NCI-H128 (cell line): ENCODE results near the gene EIF2B2.

Experiments
- DNase-seq: peaks from one replicate; lab custom pipeline; 2025; ENCODE audit not compliant: unreplicated experiment; lab: John Stamatoyannopoulos, UW

The EIF2B2 gene

GRCh38 chr14:75002392-75003249 lies at the start of gene EIF2B2:
Gene EIF2B2 (plus strand): TSS chr14:75002921. CDS start chr14:75002991, 70 bp downstream.
- DNase-seq: peak; percentile 94

GRCh38 chr14:74953686-74954085 lies 49.0 kb upstream of the EIF2B2 start:
- no peak for DNase-seq

DNA sequence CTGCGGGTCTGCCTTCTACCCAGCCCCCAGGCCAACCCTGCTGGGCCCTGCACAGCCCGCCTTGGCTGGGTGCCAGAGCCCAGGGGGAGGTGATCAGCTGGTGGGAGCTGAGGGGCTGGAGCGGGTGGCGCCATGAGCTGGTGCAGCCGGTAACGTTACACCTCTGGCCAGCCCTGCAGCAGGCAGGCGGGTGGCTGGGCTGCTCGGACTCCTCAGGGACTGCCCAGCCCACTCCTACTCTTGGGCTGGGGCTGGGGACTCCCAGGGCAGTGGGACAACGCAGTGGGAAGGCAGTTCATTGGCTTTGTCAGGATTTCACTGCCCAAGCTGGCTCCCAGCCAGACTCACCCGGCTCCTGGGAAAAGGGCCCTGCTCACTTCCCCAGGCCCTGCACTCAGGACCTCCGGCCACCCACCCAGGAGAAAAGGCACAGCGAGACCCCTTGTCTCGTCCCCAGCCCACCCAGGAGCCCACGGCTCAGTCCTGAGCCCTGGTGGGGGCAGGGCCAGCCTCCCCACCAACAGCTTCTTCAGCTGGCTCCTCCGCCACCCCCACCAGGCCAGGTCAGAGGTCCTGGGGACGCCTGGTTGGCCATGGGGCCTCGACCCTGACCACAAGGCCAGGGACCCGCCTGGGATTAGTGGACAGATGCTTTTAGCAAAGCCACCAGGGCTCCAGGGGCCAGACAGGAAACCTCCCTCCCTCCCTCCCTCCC lies 48.3 kb upstream of the EIF2B2 start:
- peak; percentile 77 for DNase-seq

GRCh38 chr14:74954947-74955228 lies 47.8 kb upstream of the EIF2B2 start:
- no peak for DNase-seq

DNA sequence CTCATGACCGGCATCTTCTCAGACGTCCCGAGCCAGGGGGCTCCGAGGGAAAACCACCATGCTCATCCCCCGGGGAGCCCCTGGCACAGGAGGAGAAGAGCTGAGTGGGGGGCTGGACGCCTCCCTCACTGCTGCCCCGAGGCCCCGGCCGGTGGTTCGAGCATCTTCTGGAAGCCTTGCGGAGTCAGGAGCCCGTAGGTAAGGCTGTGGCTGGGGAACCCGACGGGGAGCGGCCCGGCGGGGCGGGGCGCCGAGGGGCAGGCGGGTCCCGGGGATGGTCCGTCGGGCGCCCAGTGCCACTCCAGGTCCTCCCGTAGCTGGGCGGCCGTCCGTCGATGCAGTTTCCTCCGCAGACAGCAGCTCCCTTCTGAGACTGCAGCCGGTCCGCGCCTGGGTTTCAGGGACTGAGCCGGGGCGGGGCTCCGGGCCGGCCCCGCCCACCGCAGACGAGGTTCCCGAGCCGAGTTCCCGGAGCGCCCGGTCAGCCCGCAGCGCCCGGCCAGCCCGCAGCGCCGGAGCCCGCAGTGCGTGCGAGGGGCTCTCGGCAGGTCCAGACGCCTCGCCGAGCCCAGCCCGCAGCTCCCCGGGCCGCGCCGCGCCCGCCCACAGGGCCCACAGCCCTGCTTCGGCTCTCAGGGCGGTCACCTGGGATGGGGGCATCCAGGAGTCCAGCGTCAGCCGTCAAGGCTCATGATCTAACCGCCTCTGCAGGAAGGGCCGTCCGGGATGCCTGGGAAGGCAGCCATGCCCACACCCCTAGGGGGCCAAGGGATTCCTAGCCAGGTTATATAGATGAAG lies 47.3 kb upstream of the EIF2B2 start, which contains the start of gene PGF:
TSS of gene PGF (minus strand) at position 369 of the 798 bp plus-strand sequence. CDS start at position 14, 355 bp downstream.
- DNase-seq: peak; percentile 25

DNA sequence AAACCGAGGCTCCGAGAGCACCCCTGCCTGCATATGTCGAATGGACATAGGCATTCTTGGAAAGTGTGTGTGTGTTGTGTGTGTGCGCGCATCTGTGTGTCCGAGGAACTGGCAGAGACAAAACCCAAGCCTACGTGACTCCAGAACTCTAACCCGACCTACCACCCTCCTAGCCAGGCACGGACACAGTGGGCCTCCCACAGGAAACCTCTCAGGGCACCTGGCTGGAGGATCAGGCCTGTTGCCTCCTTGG lies 46.8 kb upstream of the EIF2B2 start:
- DNase-seq: no peak

DNA sequence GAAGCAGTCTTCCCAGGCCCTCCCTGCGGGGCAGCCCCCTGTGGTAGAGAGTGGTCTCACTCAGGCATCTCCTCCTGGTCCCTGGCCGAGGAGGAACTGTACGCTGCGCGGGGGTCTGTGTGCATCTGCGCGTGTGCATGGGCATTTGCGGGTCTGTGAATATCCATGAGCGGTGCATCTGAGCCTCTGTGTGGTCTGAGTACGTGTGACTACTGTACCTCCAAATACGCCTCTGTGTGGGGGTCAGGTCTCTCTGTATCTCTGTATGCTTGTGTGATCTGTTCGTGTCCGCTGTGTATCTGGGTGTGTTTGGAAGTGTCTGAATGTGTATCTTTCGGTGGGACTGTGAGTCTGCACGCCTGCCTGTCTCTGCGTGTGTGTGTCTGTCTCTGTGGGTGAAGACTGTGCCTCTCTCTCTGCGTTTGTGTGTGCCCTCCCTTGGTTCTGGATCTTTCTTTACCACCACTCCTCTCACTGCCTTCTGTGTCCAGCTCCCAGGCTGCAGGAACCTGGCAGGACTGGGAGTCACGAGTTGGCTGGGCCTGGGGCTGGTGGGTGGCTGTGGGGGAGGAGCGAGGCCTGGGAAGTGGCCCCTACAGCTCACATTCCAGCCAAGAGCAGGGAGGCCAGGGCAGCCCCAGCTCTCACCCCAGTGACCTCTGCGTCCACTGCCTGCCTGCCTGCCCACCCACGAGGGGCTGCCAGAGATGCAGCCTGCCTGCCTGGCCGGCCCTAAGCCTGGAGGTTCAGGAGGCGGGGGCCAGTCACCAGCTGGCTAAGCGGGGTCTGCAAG lies 46.2 kb upstream of the EIF2B2 start:
- DNase-seq: no peak

DNA sequence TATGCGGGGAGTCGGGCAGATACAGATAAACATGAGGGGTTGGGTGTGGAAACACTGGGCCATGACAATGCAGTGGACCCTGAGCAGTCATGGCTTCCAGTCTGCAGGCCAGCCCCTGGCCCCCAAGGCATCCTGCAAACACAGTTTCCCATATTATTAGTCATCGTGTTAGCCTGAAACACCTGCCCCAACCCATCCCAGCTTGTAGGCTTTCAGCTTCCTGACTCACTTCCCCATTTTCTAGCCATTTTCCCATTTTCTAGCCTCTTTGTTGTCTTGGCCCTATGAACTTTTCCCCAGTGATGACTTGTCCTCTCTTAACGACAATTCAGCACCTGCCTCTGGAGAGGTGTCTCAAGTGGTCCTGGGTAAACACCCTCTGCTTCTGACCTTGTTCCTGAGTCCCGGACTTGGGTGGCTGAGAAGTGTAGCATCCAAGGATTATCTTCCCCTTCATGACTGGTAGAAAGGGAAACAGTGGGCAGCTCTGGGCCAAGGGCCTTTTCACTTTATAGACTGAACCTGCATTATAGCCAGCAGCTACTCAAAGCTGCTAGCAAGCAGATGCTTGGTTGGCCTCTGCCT lies 43.0 kb upstream of the EIF2B2 start:
- no peak for DNase-seq

GRCh38 chr14:74960736-74961135 lies 42.0 kb upstream of the EIF2B2 start:
- no peak for DNase-seq

DNA sequence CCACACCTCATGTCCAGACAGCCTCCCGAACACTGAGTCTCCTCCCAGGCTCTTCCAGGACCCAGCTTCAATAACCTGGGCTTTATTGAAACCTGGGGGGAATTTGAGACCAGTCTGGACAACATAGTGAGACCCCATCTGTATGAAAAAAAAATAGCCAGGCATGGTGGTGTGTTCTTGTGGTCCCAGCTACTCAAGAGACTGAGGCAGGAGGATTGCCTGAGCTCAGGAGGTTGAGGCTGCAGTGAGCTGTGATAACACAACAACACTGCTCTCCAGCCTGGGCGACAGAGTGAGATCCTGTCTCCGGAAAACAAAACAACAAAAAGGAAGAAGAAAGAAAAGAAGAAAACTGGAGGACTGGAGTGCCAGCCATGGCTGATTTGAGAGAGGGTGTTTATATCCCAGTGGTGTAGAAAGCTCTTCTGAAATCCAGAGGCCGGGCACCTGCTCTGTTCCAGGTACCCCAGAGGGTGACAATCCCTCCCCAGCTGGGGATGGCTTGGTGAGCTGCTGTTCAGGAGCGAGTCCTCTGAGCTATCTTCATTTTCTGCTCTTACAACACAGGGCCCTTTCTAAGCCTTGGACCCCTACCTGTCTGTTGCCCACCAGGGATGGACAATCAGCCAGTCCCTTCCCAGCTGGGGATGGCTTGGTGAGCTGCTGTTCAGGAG lies 41.3 kb upstream of the EIF2B2 start:
- no peak for DNase-seq

GRCh38 chr14:74962046-74962445 lies 40.7 kb upstream of the EIF2B2 start:
- DNase-seq: no peak

GRCh38 chr14:74962493-74962892 lies 40.2 kb upstream of the EIF2B2 start:
- no peak for DNase-seq

DNA sequence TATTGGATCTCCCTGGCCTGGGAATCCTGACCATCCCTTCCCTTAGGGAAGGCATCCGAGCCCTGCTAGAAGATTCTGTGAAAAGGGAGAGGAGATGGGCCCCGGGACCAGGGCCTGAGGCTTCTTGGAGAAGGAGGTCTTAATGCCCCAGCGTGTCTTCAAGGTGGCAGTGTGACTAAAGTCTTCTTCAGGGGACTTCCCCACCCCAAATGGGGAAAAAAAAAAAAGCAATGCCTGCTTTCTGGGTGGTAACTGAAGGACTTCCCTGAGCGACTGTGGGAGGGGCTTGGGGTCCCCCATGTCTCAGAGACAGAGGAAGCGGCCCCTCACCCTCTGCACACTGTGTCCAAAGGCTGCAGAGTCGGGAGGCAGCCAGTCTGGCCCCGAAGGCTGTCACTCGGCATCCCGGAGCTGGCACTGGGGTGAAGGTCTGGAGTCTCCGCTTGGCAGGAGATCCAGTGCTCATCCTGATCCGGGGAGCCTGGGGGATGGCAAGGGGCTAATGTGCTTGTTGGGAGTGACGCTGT lies 39.5 kb upstream of the EIF2B2 start:
- no peak for DNase-seq

DNA sequence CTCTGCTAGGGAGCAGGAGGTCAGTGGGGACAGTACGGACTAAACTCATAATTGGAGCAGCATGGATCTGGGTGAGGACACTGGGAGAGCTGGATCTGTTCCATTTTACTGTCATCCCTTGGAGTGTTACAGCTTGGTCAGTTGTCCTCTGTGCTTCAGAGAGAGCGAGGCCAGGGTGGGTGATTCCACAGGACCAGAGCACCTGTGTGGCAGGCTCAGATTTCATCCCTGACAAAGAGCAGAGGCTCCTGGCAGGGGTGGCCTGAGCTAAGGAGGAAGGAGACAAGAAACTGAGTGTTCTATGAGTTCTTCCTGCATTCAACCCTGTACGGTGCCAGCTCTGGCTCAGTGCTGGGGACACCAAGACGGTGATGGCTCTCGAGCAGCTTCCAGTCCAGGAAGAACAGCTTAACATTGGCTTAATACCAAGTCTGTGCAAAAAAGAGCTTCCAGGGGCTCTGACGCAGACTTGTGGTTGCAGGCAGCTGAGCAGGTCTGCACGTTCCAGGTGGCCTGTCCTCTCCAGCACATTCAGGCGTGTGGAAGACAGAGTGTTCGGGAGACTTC lies 38.9 kb upstream of the EIF2B2 start:
- DNase-seq: no peak

GRCh38 chr14:74964787-74965485 lies 37.8 kb upstream of the EIF2B2 start:
- DNase-seq: no peak

DNA sequence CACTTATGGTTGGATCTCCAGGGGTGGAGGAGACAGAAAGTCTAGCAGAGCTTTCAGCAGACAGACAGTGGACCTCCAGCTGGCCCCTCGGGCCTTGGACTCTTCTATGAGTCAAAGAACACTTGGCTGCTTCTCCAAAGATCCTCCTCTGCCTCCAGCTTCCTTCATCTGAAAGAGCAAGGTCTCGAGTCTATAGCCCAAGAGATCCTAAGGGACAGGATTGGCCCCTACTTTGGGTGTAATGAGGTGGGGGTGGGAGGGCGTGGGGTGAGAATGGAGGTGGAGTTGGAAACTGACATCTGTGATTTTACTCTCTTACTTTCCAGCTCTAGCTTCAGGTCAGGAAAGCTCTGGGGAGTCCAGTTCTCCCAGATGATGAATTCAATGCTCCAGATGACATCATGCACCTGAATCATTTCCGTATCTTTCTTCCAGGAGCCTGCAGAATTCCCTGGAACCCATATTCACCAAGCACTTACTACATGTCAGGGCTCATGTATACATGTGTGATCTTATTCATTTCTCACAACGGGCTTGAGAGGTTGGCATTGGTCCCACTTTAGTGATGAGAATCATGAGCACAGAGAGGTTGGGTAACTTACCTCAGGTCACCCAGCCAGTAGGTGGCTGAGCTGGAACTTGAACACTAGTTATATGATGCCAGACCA lies 37.1 kb upstream of the EIF2B2 start:
- no peak for DNase-seq

- DNase-seq: no peak
These were observed 33.9 kb upstream of the EIF2B2 start for GRCh38 chr14:74968811-74969210.

GRCh38 chr14:74973003-74973653 lies 29.6 kb upstream of the EIF2B2 start:
- no peak for DNase-seq
